HG02973 (cell line): ENCODE measurements around the gene DRGX.

Experiments
- ATAC-seq: cut with Tn5 transposase; IDR thresholded peaks from one replicate; pipeline ENCODE4 v1.9.1; 2021; ENCODE audit warnings: moderate library complexity; ENCODE audit not compliant: unreplicated experiment

The DRGX gene

DNA sequence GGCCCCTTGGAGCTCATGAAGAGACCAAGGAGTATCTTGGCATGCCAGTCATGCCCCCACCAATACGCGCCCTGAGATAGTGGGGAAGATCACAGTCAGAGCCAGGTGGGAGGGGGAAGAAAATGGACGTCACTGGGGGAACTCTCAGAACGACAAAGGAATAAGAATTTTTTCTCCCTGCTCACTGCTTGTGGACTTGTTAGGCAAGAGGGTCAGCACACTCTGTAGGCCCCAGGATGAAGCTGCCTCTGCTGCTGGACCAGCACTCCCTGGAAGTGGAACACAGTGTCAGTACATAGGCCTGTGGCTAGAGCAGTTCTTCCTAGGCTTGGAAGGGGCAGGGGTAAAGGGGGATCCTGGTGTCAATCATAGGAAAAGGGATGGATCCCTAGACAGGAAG lies 46.5 kb downstream of the DRGX start:
- no peak for ATAC-seq

DNA sequence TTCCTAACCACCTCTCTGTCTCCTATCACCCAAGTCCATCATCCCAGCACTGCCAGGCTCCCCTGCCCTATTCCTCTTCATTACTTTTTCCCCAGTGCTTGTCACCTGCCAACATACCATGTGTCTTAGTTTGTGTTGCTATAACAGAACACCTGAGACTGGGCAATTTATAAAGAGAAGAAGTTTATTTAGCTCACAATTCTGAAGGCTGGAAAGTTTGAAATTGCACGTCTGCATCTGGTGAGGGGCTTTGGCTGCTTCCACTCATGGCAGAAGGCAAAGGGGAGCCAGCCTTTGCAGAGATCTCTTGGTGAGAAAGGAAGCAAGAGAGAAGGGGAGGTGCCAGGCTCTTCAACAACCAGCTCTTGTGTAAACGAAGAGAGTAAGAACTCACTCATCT lies 47.3 kb downstream of the DRGX start:
- no peak for ATAC-seq

DNA sequence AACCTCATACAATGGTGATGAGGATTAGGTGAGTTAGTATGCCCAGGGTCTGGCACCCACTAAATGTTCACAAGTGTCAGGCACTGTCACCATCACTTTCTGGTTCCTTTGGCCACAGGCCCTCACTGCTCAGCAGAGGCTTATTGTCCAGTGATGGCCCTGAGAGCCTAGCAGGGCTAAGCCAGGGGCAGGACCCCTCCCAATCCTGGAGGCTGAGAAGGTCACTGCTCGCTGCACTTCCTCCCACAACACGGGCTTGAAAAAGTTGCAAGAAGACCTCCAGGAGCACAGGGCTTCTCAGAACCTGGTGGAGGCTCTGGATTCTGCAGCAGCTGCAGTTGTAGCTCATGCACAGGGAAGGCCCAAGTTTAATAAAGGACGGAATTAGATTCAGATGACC lies 48.1 kb downstream of the DRGX start:
- ATAC-seq: no peak

DNA sequence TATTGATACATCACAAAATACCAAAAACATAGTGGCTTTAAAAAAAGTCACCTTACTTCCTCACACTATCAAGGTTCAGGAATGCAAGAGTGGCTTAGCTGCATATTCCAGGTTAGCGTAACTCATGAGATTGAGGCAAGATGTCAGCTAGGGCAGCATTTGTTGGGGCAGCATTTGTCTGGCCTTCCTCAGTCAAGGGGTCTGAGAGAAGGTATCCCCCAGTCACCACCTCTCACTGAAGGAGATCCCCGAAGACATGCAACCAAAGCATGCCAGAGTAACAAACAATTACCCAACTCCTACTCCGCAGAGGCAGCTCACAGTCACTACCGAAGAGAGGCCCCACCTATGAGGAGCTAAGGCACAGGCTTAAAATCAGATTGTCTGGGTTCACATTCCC lies 48.5 kb downstream of the DRGX start:
- no peak for ATAC-seq

DNA sequence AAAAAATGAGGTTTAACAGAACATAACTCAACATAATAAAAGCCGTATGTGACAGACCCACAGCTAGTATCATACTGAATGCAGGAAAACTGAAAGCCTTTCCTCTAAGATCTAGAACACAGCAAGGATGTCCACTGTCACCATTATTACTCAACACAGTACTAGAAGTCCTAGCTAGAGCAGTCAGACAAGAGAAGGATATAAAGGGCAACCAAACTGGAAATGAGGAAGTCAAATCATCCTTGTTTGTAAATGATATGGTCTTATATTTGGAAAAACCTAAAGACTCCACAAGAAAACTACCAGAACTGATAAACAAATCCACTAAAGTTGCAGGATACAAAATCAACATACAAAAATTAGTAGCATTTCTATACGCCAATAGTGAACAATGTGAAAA lies 51.0 kb downstream of the DRGX start:
- no peak for ATAC-seq

DNA sequence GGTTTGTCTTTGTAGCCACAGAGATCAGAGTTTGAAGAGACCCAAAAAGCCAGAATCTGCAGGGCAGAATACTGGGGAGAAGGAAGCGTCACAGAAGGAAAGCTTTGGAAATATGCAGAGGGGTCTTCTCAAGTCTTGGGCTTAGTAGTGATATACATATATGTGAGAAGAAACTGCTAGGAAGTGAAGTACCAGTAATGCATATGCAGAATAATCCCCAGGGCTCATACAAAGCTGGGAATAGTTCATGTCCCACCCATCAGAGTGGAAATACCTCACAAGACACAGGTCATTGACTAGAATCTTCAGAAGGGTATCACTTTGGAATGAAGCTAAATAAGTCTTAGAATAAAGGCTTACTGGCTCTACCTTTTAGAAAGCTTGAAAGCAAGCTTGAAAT lies 57.3 kb downstream of the DRGX start:
- no peak for ATAC-seq

DNA sequence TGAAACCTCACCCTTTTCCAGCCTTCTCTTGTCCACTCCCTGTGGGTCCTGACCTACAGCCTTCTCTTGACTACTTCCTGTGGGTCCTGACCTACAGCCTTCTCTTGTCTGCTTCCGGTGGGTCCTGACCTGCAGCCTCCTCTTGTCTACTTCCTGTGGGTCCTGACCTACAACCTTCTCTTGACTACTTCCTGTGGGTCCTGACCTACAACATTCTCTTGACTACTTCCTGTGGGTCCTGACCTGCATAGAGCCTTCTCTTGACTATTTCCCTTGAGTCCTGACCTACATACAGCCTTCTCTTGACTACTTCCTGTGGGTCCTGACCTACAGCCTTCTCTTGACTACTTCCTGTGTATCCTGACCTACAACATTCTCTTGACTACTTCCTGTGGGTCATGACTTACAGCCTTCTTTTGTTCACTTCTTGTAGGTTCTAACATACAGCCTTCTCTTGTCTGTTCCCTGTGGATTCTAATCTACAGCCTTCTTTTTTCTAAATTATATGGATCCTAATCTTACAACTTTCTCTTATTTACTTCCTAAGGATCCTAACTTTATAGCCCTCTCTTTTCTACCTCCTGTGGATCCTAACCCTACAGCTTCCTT lies 60.4 kb downstream of the DRGX start:
- ATAC-seq: no peak

DNA sequence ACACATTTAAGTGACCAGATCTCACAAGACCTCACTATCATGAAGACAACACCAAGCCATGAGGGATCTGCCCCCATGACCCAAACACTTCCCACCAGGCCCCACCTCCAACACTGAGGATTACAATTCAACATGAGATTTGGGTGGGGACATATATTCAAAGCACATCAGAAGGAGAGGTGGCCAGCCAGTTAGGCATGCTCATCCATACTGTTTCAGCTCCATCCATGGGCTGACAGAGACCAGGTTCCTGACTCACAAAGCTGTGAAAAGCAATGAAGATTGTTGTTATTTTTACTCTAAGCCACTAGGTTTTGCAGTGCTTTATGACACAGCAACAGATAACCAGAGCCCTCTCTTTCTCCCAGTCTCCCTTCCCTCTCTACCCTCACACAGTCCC lies 60.9 kb downstream of the DRGX start:
- no peak for ATAC-seq

DNA sequence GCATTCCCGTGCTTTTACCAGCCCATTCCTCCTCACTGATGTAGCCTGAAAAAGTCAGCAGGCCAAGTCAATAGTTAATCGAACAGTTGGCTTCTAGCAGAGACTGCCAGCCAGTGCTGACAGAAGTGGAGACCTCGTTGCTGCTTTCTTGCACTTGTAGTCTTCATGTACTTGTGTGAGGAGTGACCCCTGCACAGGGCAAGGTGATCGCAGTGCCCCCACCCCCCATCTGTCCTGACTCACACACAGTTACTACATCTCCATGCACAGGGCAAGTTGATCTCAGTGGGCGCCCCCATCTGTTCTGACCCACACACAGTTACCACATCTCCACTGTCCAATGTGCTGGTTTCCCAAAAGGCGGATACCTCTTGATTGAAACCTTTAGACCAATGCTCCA lies 62.7 kb downstream of the DRGX start:
- ATAC-seq: no peak

DNA sequence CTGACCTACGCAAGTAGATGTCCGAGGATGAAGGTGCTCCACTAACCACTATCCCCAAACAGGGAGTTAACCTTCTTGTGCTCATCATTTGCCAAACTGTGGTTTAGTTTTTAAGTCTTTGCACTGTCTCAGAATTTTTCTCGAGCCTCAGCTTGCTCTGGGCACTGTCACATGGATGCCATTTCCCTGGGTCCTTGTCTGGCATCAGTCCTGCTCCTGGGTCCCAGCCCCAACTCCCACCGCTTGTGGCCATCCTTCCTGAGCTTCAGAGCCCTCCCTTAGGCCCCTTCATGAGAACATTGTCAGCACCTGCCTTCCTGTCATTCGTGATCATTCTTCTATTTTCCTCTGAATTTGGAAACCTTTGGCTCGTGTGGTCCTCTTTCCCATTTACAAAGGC lies 63.1 kb downstream of the DRGX start:
- ATAC-seq: no peak

DNA sequence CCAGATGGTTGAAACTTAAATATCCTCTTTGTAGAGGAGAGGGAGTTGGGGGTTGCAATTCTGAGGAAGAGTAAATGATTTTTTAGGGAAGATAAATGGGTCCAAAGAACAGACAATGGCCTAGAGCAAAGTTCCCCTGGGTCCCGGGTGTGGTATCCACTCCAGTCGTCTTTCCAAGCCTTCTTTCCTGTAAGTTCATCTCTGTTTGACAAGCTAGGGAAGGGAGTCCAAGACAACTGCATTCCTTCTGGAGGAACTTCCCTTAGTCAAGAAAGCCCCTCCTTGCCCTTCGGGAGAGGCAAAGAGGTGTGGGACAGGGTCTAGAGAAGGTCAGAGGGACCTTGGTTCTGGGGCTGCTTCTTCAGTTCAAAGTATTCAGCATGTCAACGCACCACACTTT lies 63.6 kb downstream of the DRGX start:
- no peak for ATAC-seq

DNA sequence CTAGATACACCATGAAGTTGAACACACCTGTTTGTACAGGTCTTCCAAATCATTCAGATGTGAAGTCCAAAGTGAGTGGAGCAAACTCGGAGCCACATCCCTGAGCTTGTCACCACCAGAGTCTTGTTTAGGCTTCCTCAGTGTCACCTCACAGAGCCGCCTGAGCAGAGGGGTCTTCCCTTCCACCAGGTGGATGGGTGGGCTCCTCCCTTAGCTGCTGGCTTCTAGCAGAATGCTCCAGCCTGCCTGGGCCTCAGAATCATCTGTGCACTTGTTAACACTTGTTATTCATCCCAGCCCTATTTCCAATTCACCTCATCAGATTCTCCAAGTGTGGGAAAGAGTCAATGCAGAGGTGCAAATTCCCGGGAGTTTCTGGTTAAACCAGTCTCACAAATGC lies 64.5 kb downstream of the DRGX start:
- no peak for ATAC-seq

DNA sequence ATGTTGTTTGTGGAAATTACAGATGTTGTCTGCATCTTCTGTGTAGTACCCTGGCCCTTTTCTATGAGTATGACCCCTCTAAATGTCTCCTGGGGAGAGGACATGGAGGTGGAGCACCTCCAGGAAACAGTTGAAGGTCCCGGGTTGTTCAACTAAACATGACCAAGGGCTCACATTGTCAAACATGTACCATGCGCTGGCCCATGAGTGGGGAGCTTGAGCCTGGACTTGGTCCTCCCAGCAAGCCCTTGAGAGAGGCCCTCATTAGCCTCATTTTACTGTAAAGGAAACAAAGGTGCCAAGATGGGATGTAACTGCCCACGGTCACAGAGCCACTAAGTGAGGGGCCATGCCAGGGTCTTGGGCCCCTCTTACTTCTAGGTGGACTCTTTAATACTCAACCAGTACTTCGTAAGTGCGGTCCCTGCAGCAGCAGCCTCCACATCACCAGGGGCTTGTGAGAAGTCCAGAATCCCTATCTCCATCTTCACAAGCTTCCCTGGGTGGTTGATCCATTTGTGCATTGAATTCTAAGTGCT lies 65.7 kb downstream of the DRGX start:
- ATAC-seq: no peak

DNA sequence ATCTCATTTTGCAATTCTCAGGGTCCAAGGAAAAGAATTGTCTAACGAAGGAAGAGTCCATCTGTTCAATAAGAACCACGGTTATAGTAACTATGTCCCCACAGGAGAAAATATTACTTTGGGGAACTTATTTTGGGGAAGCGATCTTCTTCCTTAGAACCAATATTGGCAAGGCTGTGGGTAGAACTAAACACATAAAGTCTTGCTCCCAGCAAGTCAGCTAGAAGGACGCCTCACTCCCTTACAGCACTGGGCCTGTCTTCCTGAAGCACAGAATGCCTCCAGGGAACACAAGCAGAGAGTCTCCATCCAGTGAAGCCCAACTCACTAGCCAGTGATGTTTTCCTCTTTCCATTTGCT lies 66.8 kb downstream of the DRGX start:
- no peak for ATAC-seq

DNA sequence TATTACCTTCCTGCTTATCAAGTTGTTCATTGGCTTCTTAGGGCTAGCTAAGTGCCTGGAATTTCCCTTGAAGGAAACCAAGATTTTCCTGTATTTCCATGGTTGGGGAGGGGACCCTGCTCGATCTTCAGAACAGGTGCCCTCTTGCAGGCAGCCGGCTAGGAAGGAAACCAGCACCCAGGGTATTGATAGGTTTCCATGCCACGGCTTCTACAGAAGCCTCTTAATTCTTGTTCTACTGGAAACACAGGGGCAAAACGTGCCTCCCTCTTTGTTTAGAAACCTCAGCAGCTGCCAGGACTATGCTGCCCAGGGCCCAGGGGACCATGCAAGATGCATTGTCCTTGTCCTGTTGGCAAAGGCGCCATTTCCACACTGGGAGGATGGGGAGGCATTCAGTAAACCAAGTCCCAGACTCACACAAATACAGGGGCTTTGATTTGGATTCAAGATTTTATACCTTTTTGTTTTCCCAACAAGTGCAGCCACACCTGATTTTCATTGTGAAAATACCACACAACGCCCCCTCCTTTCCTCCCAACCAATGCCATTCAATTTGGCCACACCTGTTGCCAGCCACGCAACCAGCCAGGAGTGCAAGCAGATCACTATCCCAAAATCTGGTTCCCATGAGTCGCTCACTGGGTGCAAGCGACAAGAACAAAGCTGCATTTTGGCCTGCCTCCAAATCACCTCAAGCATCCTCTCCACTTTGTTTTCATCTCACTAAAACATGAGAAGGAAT lies 67.3 kb downstream of the DRGX start:
- ATAC-seq: no peak

DNA sequence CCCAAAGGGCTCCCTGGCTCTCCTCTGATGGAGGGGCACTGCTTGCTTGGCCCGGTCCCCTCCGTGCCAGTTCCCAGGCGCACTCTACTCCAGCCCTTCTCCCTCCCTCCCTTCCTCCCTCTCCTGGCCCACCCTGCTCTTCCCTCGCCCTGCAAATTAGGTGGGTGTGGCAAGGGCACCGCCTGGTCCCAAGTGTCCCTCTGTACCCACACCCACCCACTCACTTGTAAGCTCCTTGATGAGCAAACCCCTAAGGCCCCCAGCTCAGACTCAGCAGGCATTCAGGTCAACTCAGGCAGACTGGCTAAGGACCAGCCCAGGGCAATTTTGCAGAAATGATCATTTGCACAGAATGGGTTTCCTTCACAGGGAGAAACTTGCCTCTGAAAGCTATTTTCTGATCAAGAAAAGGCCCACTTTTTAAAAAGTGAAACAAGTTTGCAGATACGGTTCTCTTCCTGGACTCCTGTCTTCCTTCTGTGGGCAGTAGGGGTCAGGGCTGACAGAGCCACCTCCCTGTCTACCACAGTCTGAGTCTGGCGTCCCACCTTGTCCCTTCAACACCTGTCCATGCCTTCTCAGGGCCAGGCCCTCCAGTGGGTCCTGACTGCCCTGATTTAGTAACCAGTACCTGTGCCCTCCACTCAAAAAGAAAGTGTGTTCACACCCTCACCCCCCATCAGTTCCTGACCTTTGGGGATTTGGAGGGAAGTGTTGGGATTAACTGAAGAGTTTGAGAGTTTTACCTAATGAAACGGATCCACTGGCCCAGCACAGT lies 68.7 kb downstream of the DRGX start:
- ATAC-seq: no peak

DNA sequence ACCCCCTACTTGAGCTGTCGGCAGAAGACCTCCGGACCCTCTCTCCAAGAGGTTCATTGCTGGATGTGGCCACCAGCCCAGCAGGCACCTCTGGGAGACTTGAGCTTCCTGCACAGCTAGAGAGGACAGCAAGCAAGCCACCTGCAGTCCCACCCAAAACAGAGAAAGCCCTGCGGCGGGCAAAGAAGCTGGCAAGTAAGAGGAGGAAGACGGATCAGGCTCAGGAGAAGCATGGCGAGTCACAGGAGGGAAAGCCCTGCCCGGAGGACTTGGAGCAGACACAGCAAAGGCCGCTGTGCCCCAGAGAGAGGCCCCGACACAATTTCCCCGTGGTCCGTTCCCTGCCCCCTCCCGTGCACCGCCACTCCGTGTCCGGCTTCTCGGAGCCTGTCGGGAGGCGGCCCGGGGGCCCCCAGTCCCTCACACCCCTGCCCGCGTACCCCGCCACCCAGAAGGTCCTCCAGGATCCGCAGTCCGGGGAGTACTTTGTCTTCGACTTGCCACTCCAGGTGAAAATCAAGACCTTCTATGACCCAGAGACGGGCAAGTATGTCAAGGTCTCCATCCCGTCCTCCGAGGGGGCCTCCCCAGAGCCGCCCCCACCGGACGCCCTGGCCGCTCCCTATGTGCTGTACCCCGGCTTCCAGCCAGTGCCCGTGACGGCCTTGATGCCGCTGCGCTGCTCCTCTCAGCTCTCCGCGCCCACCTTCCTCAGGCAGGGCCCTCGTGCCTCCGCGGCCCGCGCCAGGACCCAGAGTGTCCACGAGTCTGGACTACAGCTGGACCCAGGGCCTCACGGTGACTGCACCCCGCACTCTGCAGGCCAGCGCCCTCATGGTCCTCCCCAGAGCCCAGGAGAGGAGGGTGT lies 69.7 kb downstream of the DRGX start:
- no peak for ATAC-seq

DNA sequence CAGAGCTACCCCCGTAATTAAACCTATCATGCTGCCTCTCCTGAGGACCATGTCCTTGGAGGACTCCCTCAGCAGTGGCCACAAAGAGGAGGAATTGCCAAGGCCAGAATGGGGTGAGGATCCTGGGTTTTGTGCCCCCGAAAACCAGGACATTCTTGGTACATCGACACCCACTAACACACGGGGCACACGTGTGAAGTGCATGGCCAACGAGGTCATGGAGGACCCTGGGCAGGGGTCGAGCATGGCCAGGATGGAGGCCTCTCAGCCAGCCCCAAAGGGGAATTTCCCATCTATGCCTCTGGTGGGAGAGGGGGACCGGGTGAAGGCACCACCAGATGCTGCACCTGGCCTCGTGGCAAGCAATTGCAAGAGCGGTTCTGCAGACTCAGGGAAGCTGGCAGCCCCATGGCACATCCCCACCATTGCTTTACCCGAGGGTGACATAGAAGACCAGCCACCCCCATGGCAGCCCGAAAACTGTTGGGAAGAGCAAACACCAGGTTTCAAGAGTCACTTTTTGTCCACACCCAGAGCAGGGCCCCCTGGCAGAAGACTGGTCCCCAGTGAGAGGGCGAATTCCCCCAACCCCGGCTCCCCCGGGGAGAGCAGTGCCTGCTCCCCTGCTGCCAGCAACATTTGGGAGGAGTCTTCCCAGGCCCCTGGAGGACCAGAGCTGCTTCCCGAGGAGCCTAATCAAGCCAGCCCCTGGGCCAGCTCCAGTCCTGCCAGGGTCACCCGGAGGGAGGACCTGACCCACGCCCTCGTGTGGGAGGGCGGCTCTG lies 70.6 kb downstream of the DRGX start:
- no peak for ATAC-seq

DNA sequence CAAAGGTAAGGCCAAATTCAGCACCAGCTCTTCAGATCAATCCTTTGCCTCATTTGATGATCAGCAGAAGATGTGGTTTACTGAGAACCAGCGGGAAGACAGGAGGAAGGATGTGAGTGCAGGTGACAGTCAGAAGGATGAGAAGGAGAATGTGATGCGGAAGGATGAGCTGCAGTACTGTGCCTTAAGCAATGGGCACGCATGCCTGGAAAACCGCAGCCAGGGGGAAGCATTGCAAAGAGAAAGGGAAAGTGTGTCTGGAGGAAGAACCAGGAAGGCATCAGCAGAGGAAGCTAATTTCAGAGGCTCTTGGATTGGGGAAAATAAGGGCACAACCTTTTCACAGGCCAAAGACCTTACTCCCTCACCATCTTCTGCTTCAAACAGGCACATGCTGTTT lies 71.2 kb downstream of the DRGX start:
- no peak for ATAC-seq

DNA sequence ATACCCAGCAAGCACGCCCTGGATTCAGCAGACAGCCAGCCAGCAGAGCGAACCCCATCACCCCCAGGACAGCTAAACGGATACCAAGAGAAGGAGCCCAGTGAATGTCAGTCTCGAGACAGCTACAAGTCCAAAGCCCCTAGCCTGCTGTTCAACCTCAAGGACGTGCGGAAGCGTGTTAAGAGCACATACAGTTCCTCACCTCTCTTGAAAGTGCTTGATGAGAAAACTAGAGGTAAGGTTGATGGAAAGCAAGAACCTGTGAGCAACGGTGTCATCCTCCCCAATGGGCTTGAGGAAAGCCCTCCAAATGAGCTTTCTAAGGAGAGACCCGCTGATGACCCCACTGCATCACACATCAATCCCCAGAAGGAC lies 72.0 kb downstream of the DRGX start:
- no peak for ATAC-seq
